Thyroid gland (tissue), 4 donors: Measurements from ENCODE around the gene GPR137B. TPM values are rescaled to one million over a fixed set of nuclear protein-coding genes. Genes with fewer than 3 reads are reported as not detected.

Source experiments
- DNase-seq, 2 donors: peaks; one replicate each; pipeline ENCODE4 v3.0.0-alpha.2; 2019
- H3K27ac ChIP-seq, 3 donors: fragments of 200-600 bp; sonication (generic); 1 replicate in 2 of 3; 2 replicates in 1 of 3; pipeline ENCODE4 v1.5.1; 2016 to 2019; ENCODE audit warnings: mild to moderate bottlenecking in 1 of 3, moderate library complexity in 1 of 3
- H3K27me3 ChIP-seq: fragments of 200-600 bp; sonication (generic); one replicate; pipeline ENCODE4 v1.5.1; 2019
- H3K36me3 ChIP-seq, 2 donors: fragments of 200-600 bp; sonication (generic); one replicate each; pipeline ENCODE4 v1.5.1; 2016 to 2019
- H3K4me1 ChIP-seq, 2 donors: fragments of 200-600 bp; sonication (generic); one replicate each; pipeline ENCODE4 v1.5.1; 2017 to 2019
- H3K4me3 ChIP-seq, 3 donors: fragments of 200-600 bp; sonication (generic); replicated peaks in 1 of 3; 1 replicate in 2 of 3; 2 replicates in 1 of 3; pipeline ENCODE4 v1.5.1; 2016; ENCODE audit warnings: mild to moderate bottlenecking in 1 of 3
- H3K9me3 ChIP-seq: fragments of 200-600 bp; sonication (generic); one replicate; pipeline ENCODE4 v1.5.1; 2017
- CTCF ChIP-seq, 6 experiments: fragments of 200-600 bp in 3 of 6; fragments of 450-650 bp in 3 of 6; sonication (generic) in 3 of 6; IDR thresholded peaks; one replicate each; pipeline ENCODE4 v1.5.1; 2016 to 2019; ENCODE audit warnings: antibody characterized with exemption in 6 of 6, mild to moderate bottlenecking in 2 of 6, inconsistent platforms in 1 of 6, moderate library complexity in 1 of 6
- POLR2A ChIP-seq, 2 donors: fragments of 450-650 bp; IDR thresholded peaks; one replicate each; pipeline ENCODE4 v1.6.1; 2017; ENCODE audit warnings: antibody characterized with exemption in 2 of 2, mild to moderate bottlenecking in 2 of 2, moderate library complexity in 1 of 2
- WGBS, 2 donors: methylation state at CpG; one replicate each; pipeline ENCODE4 v1.1.5; 2017; 5-methylcytosine and 5-hydroxymethylcytosine counted together
- intact Hi-C: fragments of 100-400 bp; cut with DNase I; formaldehyde crosslinking; loops from one replicate; pipeline ENCODE4 v1.15.1; 2023
- total RNA-seq, 4 donors: library from RNA; depleted of rRNA; stranded (reverse); fragments of >200 nt; gene quantifications; one replicate each; pipeline ENCODE4 v1.2.3, GENCODE V29; 2016

The GPR137B gene
- total RNA-seq, 4 donors from 2014 or later = 15.1 to 30.0 (median 15.6) TPM

- Histone ChIP-seq H3K27me3 (no peaks in the 10 kb centered on the region), H3K4me3 (no peak overlapping the region), H3K4me1 (no peaks in the 10 kb centered on the region), H3K9me3 (no peaks in the 10 kb centered on the region), H3K27ac (no peak overlapping the region), H3K36me3 (no peaks in the 10 kb centered on the region)
- TF ChIP-seq CTCF (IDR thresholded peaks at IDR 0.05) (no peak), POLR2A (IDR thresholded peaks at IDR 0.05) (no peak)
- no peak for DNase-seq
- intact Hi-C loops = no loop called here
- 76 to 79% methylated on average over 5 of the region's 5 CpGs for WGBS, 2 donors
Observed at GRCh38 chr1:236132420-236133046, 9.8 kb upstream of the GPR137B start.

GRCh38 chr1:236133339-236133738 is 9.0 kb upstream of the GPR137B start:
- H3K4me3 ChIP-seq = no peak overlapping the region
- no peak overlapping the region for H3K27ac ChIP-seq
- TF ChIP-seq POLR2A (IDR thresholded peaks at IDR 0.05) (no peak), CTCF (IDR thresholded peaks at IDR 0.05) (no peak)
- intact Hi-C loops = no loop called here
- H3K36me3 ChIP-seq = no peaks in the 10 kb centered on the region
- no peak for DNase-seq
- WGBS, 2 donors = 82 to 89% methylated on average over 7 of the region's 7 CpGs
- H3K4me1 ChIP-seq = no peaks in the 10 kb centered on the region
- H3K9me3 ChIP-seq = no peaks in the 10 kb centered on the region
- H3K27me3 ChIP-seq = no peaks in the 10 kb centered on the region

- no peaks in the 10 kb centered on the region for H3K36me3 ChIP-seq
- intact Hi-C loops = no loop called here
- H3K27ac ChIP-seq = no peak overlapping the region
- DNase-seq = no peak
- 100% methylated on average over 1 of the region's 1 CpG for WGBS, 2 donors
- no peaks in the 10 kb centered on the region for H3K27me3 ChIP-seq
- no peaks in the 10 kb centered on the region for H3K9me3 ChIP-seq
- no peak overlapping the region for H3K4me3 ChIP-seq
- H3K4me1 ChIP-seq = no peaks in the 10 kb centered on the region
- TF ChIP-seq CTCF (IDR thresholded peaks at IDR 0.05) (no peak), POLR2A (IDR thresholded peaks at IDR 0.05) (no peak)
Observed at GRCh38 chr1:236133802-236134201, 8.5 kb upstream of the GPR137B start.

- no peaks in the 10 kb centered on the region for H3K36me3 ChIP-seq
- DNase-seq = no peak
- 91 to 97% methylated on average over 4 of the region's 4 CpGs for WGBS, 2 donors
- no peak overlapping the region for H3K4me3 ChIP-seq
- TF ChIP-seq CTCF (IDR thresholded peaks at IDR 0.05) (no peak), POLR2A (IDR thresholded peaks at IDR 0.05) (no peak)
- intact Hi-C loops = no loop called here
- no peaks in the 10 kb centered on the region for H3K9me3 ChIP-seq
- no peaks in the 10 kb centered on the region for H3K27me3 ChIP-seq
- no peak overlapping the region for H3K27ac ChIP-seq
- H3K4me1 ChIP-seq = peaks cover 0 to 4% of the 10 kb centered on the region in 2 donors
Observed at GRCh38 chr1:236137285-236137852, 5.0 kb upstream of the GPR137B start.

GRCh38 chr1:236139495-236139894 is 2.8 kb upstream of the GPR137B start:
- intact Hi-C loops = no loop called here
- DNase-seq = no peak
- H3K27me3 ChIP-seq = no peaks in the 10 kb centered on the region
- H3K4me3 ChIP-seq = no peak overlapping the region
- H3K9me3 ChIP-seq = no peaks in the 10 kb centered on the region
- H3K36me3 ChIP-seq = no peaks in the 10 kb centered on the region
- TF ChIP-seq POLR2A (IDR thresholded peaks at IDR 0.05) (no peak), CTCF (IDR thresholded peaks at IDR 0.05) (no peak)
- WGBS, 2 donors = 92 to 96% methylated on average over 4 of the region's 4 CpGs
- peaks cover 14 to 18% of the 10 kb centered on the region in 2 donors for H3K4me1 ChIP-seq
- H3K27ac ChIP-seq = no peak overlapping the region
